ENCODE data around the gene BCL2L12. TPM values are rescaled to one million over a fixed set of nuclear protein-coding genes. Genes with fewer than 3 reads are reported as not detected.
A peak's percentile ranks its signal among the peaks of the same experiment; 100 is the strongest.

BCL2L12 gene
- total and polyA plus RNA-seq, 3 experiments from 2014 or later = 18.9 to 70.9 (median 68.2) TPM

- peaks cover 8% of the 10 kb centered on the region for H3K36me3 ChIP-seq (ENCODE audit: insufficient read depth, low read length)
- peak overlapping the region in 4 of 7 donors; percentile 11 to 58 (median 40) for H3K4me3 Mint-ChIP-seq
- peaks cover 32% of the 10 kb centered on the region for H3K4me1 ChIP-seq (ENCODE audit: insufficient read depth, low read length)
- peaks cover 28 to 46% (median 31%) of the 10 kb centered on the region in 3 donors for H3K4me1 Mint-ChIP-seq
- H3K27ac Mint-ChIP-seq = peak overlapping the region; percentile 56 to 98 (median 90)
- ChIA-PET POLR2A (interaction anchor here (0.6 to 2.6 kb wide), 3 partner anchors 39 to 202 kb away, joined by 3 to 14 read pairs (median 3); partner anchors contain the start of genes RRAS and SCAF1), CTCF (interaction anchor here (0.6 to 6.6 kb wide), 4 partner anchors 9 to 207 kb away, joined by 3 to 56 read pairs (median 6); partner anchors contain the start of genes CPT1C and FLT3LG)
- no peak for DNase-seq
- peaks cover 0 to 2% of the 10 kb centered on the region in 2 donors for H3K27me3 Mint-ChIP-seq
- peak overlapping the region; percentile 57 for H3K27ac ChIP-seq (ENCODE audit: low read depth, low read length)
- no peaks in the 10 kb centered on the region for H3K9me3 ChIP-seq (ENCODE audit: low read length)
- no peaks in the 10 kb centered on the region for H3K9me3 Mint-ChIP-seq
- H3K36me3 Mint-ChIP-seq = peaks cover 4 to 41% (median 8%) of the 10 kb centered on the region in 3 donors
- H3K27me3 ChIP-seq (ENCODE audit: insufficient read depth, low read length, poor library complexity, severe bottlenecking) = no peaks in the 10 kb centered on the region
- H3K4me3 ChIP-seq (ENCODE audit: low read length) = no peak overlapping the region
These were observed 14.2 kb downstream of the BCL2L12 start for GRCh38 chr19:49679771-49680413.

GRCh38 chr19:49680421-49681351 lies 15.0 kb downstream of the BCL2L12 start:
- peak; percentile 86 to 96 (median 91) for DNase-seq
- H3K27me3 ChIP-seq (ENCODE audit: insufficient read depth, low read length, poor library complexity, severe bottlenecking) = no peaks in the 10 kb centered on the region
- peak overlapping the region; percentile 57 for H3K27ac ChIP-seq (ENCODE audit: low read depth, low read length)
- CTCF ChIA-PET = interaction anchor here (0.6 to 1.9 kb wide), 17 partner anchors 8 to 209 kb away, joined by 3 to 10 read pairs (median 3); partner anchors contain the start of genes ADM5 and CPT1C
- H3K36me3 Mint-ChIP-seq = peaks cover 4 to 49% (median 9%) of the 10 kb centered on the region in 3 donors
- POLR2A ChIA-PET = interaction anchor here (0.8 to 1.3 kb wide), 2 partner anchors 40 to 229 kb away, joined by 3 read pairs; partner anchors contain the start of gene PIH1D1
- H3K4me3 Mint-ChIP-seq = peak overlapping the region in 4 of 7 donors; percentile 3 to 66 (median 34)
- H3K27ac Mint-ChIP-seq = peak overlapping the region; percentile 56 to 98 (median 90)
- peaks cover 32% of the 10 kb centered on the region for H3K4me1 ChIP-seq (ENCODE audit: insufficient read depth, low read length)
- no peaks in the 10 kb centered on the region for H3K9me3 ChIP-seq (ENCODE audit: low read length)
- H3K9me3 Mint-ChIP-seq = no peaks in the 10 kb centered on the region
- no peak overlapping the region for H3K4me3 ChIP-seq (ENCODE audit: low read length)
- peaks cover 0 to 2% of the 10 kb centered on the region in 2 donors for H3K27me3 Mint-ChIP-seq
- peaks cover 28 to 46% (median 31%) of the 10 kb centered on the region in 3 donors for H3K4me1 Mint-ChIP-seq
- H3K36me3 ChIP-seq (ENCODE audit: insufficient read depth, low read length) = peaks cover 14% of the 10 kb centered on the region

GRCh38 chr19:49681830-49682229 lies 16.1 kb downstream of the BCL2L12 start:
- Histone ChIP-seq H3K4me1 (ENCODE audit: insufficient read depth, low read length) (peaks cover 26% of the 10 kb centered on the region), H3K27me3 (ENCODE audit: insufficient read depth, low read length, poor library complexity, severe bottlenecking) (no peaks in the 10 kb centered on the region), H3K27ac (ENCODE audit: low read depth, low read length) (no peak overlapping the region), H3K9me3 (ENCODE audit: low read length) (no peaks in the 10 kb centered on the region), H3K4me3 (ENCODE audit: low read length) (no peak overlapping the region), H3K36me3 (ENCODE audit: insufficient read depth, low read length) (peaks cover 15% of the 10 kb centered on the region)
- no peak overlapping the region for H3K4me3 Mint-ChIP-seq
- peaks cover 21 to 37% (median 21%) of the 10 kb centered on the region in 3 donors for H3K4me1 Mint-ChIP-seq
- POLR2A ChIA-PET = interaction anchor here (1.3 kb wide), 1 partner anchor 230 kb away, joined by 3 read pairs; the partner anchor contains the start of gene PIH1D1
- H3K27ac Mint-ChIP-seq = peak overlapping the region in 1 of 8 donors; percentile 79
- peaks cover 4 to 55% (median 9%) of the 10 kb centered on the region in 3 donors for H3K36me3 Mint-ChIP-seq
- no peak for DNase-seq
- CTCF ChIA-PET = interaction anchor here (1.4 to 1.9 kb wide), 6 partner anchors 10 to 210 kb away, joined by 3 to 10 read pairs (median 5); no protein-coding TSS in a partner anchor
- no peaks in the 10 kb centered on the region for H3K27me3 Mint-ChIP-seq
- no peaks in the 10 kb centered on the region for H3K9me3 Mint-ChIP-seq

GRCh38 chr19:49682274-49682673 lies 16.5 kb downstream of the BCL2L12 start:
- no peaks in the 10 kb centered on the region for H3K27me3 Mint-ChIP-seq
- peak overlapping the region in 1 of 7 donors; percentile 54 for H3K4me3 Mint-ChIP-seq
- H3K4me1 Mint-ChIP-seq = peaks cover 21 to 32% (median 21%) of the 10 kb centered on the region in 3 donors
- H3K36me3 ChIP-seq (ENCODE audit: insufficient read depth, low read length) = peaks cover 15% of the 10 kb centered on the region
- no peak overlapping the region for H3K27ac ChIP-seq (ENCODE audit: low read depth, low read length)
- DNase-seq = no peak
- peak overlapping the region in 3 of 8 donors; percentile 14 to 79 (median 66) for H3K27ac Mint-ChIP-seq
- H3K4me3 ChIP-seq (ENCODE audit: low read length) = no peak overlapping the region
- CTCF ChIA-PET = interaction anchor here (1.5 to 1.9 kb wide), 2 partner anchors 111 to 176 kb away, joined by 4 to 10 read pairs; no protein-coding TSS in a partner anchor
- H3K4me1 ChIP-seq (ENCODE audit: insufficient read depth, low read length) = peaks cover 26% of the 10 kb centered on the region
- POLR2A ChIA-PET = no interaction called here
- peaks cover 4 to 55% (median 9%) of the 10 kb centered on the region in 3 donors for H3K36me3 Mint-ChIP-seq
- H3K27me3 ChIP-seq (ENCODE audit: insufficient read depth, low read length, poor library complexity, severe bottlenecking) = no peaks in the 10 kb centered on the region
- H3K9me3 Mint-ChIP-seq = no peaks in the 10 kb centered on the region
- H3K9me3 ChIP-seq (ENCODE audit: low read length) = no peaks in the 10 kb centered on the region

- no peaks in the 10 kb centered on the region for H3K27me3 Mint-ChIP-seq
- Histone ChIP-seq H3K4me3 (ENCODE audit: low read length) (no peak overlapping the region), H3K27ac (ENCODE audit: low read depth, low read length) (no peak overlapping the region), H3K36me3 (ENCODE audit: insufficient read depth, low read length) (peaks cover 15% of the 10 kb centered on the region), H3K4me1 (ENCODE audit: insufficient read depth, low read length) (peaks cover 16% of the 10 kb centered on the region), H3K9me3 (ENCODE audit: low read length) (no peaks in the 10 kb centered on the region), H3K27me3 (ENCODE audit: insufficient read depth, low read length, poor library complexity, severe bottlenecking) (no peaks in the 10 kb centered on the region)
- ChIA-PET POLR2A (no interaction called here), CTCF (interaction anchor here (0.7 kb wide), 1 partner anchor 365 kb away, joined by 3 read pairs; no protein-coding TSS in a partner anchor)
- peak overlapping the region in 1 of 7 donors; percentile 66 for H3K4me3 Mint-ChIP-seq
- H3K9me3 Mint-ChIP-seq = no peaks in the 10 kb centered on the region
- DNase-seq = no peak
- peaks cover 12 to 25% (median 13%) of the 10 kb centered on the region in 3 donors for H3K4me1 Mint-ChIP-seq
- H3K27ac Mint-ChIP-seq = no peak overlapping the region
- H3K36me3 Mint-ChIP-seq = peaks cover 4 to 66% (median 9%) of the 10 kb centered on the region in 3 donors
These were observed 18.1 kb downstream of the BCL2L12 start for GRCh38 chr19:49683814-49684250.

- ChIA-PET CTCF (interaction anchor here (0.8 kb wide), 1 partner anchor 11 kb away, joined by 3 read pairs; no protein-coding TSS in a partner anchor), POLR2A (interaction anchor here (0.7 kb wide), 1 partner anchor 129 kb away, joined by 3 read pairs; no protein-coding TSS in a partner anchor)
- Mint-ChIP-seq H3K27me3 (no peaks in the 10 kb centered on the region), H3K4me3 (no peak overlapping the region), H3K4me1 (peaks cover 10 to 23% (median 12%) of the 10 kb centered on the region in 3 donors), H3K27ac (no peak overlapping the region), H3K36me3 (peaks cover 4 to 66% (median 9%) of the 10 kb centered on the region in 3 donors), H3K9me3 (no peaks in the 10 kb centered on the region)
- Histone ChIP-seq H3K4me3 (ENCODE audit: low read length) (no peak overlapping the region), H3K27ac (ENCODE audit: low read depth, low read length) (no peak overlapping the region), H3K27me3 (ENCODE audit: insufficient read depth, low read length, poor library complexity, severe bottlenecking) (no peaks in the 10 kb centered on the region), H3K9me3 (ENCODE audit: low read length) (no peaks in the 10 kb centered on the region), H3K4me1 (ENCODE audit: insufficient read depth, low read length) (peaks cover 16% of the 10 kb centered on the region), H3K36me3 (ENCODE audit: insufficient read depth, low read length) (peaks cover 15% of the 10 kb centered on the region)
- no peak for DNase-seq
These were observed 18.7 kb downstream of the BCL2L12 start for GRCh38 chr19:49684251-49684982.
